HEK293T (cell line): ENCODE measurements around the gene CFAP44.

Source experiments
- CTCF ChIA-PET: fragments of 350-600 bp; formaldehyde crosslinking; extraction: SDS; loops from one replicate; lab custom pipeline; 2021; ENCODE audit warnings: antibody characterized with exemption, inconsistent platforms; lab: Yijun Ruan, JAX
- POLR2A ChIA-PET: fragments of 350-600 bp; formaldehyde crosslinking; extraction: SDS; loops from one replicate; lab custom pipeline; 2020; ENCODE audit warnings: antibody characterized with exemption, inconsistent platforms; lab: Yijun Ruan, JAX
- DNase-seq: peaks from one replicate; pipeline ENCODE4 v3.0.0; 2012; ENCODE audit warnings: mixed read lengths; ENCODE audit errors: extremely low spot score
- ARNT ChIP-seq: fragments of 450-650 bp; IDR thresholded peaks from 2 replicates; pipeline ENCODE4 v1.6.1; 2017; ENCODE audit warnings: mild to moderate bottlenecking
- BHLHE40 ChIP-seq: fragments of 450-650 bp; IDR thresholded peaks from 2 replicates; pipeline ENCODE4 v1.6.1; 2016; ENCODE audit warnings: mild to moderate bottlenecking, moderate library complexity, borderline replicate concordance
- CTBP1 ChIP-seq: fragments of 450-650 bp; IDR thresholded peaks from 2 replicates; pipeline ENCODE4 v1.6.1; 2016; ENCODE audit warnings: borderline replicate concordance
- ELF4 ChIP-seq: fragments of 450-650 bp; IDR thresholded peaks from 2 replicates; pipeline ENCODE4 v1.6.1; 2017; ENCODE audit warnings: antibody characterized with exemption
- FOXA1 ChIP-seq: fragments of 450-650 bp; IDR thresholded peaks from 2 replicates; pipeline ENCODE4 v1.6.1; 2016; ENCODE audit warnings: mild to moderate bottlenecking
- FOXK2 ChIP-seq: fragments of 450-650 bp; IDR thresholded peaks from 2 replicates; pipeline ENCODE4 v1.6.1; 2016; ENCODE audit warnings: mild to moderate bottlenecking
- FOXM1 ChIP-seq: fragments of 450-650 bp; IDR thresholded peaks from 2 replicates; pipeline ENCODE4 v1.6.1; 2017; ENCODE audit warnings: mild to moderate bottlenecking, borderline replicate concordance
- HDGF ChIP-seq: fragments of 450-650 bp; IDR thresholded peaks from 2 replicates; pipeline ENCODE4 v1.6.1; 2017; ENCODE audit warnings: antibody characterized with exemption, borderline replicate concordance
- L3MBTL2 ChIP-seq: fragments of 450-650 bp; conservative IDR thresholded peaks from 2 replicates; pipeline ENCODE4 v1.6.1; 2016; ENCODE audit warnings: mild to moderate bottlenecking
- LEF1 ChIP-seq: fragments of 450-650 bp; IDR thresholded peaks from 2 replicates; pipeline ENCODE4 v1.6.1; 2017; ENCODE audit warnings: mild to moderate bottlenecking, borderline replicate concordance
- NFRKB ChIP-seq: fragments of 450-650 bp; IDR thresholded peaks from 2 replicates; pipeline ENCODE4 v1.6.1; 2016; ENCODE audit warnings: mild to moderate bottlenecking, moderate library complexity
- SP1 ChIP-seq: fragments of 450-650 bp; IDR thresholded peaks from 2 replicates; pipeline ENCODE4 v1.6.1; 2017
- SUZ12 ChIP-seq: fragments of 450-650 bp; IDR thresholded peaks from 2 replicates; pipeline ENCODE4 v1.6.1; 2016; ENCODE audit warnings: mild to moderate bottlenecking
- TARDBP ChIP-seq: fragments of 450-650 bp; IDR thresholded peaks from 2 replicates; pipeline ENCODE4 v1.6.1; 2016
- ZNF384 ChIP-seq: fragments of 450-650 bp; IDR thresholded peaks from 2 replicates; pipeline ENCODE4 v1.6.1; 2016
- TF ChIP-seq, protein P1 (sequence below): fragments of 450-650 bp; IDR thresholded peaks from 2 replicates; pipeline ENCODE4 v1.6.1; 2016

Gene CFAP44

DNA sequence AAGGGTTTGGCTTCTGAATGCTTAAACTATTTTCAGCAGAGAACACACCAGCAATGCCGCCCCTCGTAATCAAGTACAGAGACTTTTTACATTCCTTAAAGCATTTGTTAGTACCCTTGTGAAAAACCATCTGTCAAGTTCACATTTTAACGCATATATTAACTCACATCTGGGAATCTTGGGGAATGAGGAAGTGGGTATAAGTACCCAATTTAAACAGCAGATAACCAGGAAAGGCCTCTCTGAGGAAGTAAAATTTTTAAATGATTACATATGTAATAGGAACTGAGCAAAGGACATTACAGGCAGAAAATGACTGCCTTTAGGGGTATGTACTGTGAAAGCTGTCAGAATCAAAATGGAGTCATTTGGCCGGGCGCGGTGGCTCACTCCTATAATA is 12.8 kb upstream of the CFAP44 start:
- no peak for DNase-seq
- ChIA-PET POLR2A (no interaction called here), CTCF (no interaction called here)
- TF ChIP-seq FOXM1 (no peak), HDGF (no peak), SP1 (no peak), LEF1 (no peak), NFRKB (no peak), ZNF384 (no peak), ARNT (no peak), FOXK2 (no peak), SUZ12 (no peak), ELF4 (no peak), FOXA1 (no peak)
- TF ChIP-seq, protein P1, sequence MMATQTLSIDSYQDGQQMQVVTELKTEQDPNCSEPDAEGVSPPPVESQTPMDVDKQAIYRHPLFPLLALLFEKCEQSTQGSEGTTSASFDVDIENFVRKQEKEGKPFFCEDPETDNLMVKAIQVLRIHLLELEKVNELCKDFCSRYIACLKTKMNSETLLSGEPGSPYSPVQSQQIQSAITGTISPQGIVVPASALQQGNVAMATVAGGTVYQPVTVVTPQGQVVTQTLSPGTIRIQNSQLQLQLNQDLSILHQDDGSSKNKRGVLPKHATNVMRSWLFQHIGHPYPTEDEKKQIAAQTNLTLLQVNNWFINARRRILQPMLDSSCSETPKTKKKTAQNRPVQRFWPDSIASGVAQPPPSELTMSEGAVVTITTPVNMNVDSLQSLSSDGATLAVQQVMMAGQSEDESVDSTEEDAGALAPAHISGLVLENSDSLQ, result no peak

DNA sequence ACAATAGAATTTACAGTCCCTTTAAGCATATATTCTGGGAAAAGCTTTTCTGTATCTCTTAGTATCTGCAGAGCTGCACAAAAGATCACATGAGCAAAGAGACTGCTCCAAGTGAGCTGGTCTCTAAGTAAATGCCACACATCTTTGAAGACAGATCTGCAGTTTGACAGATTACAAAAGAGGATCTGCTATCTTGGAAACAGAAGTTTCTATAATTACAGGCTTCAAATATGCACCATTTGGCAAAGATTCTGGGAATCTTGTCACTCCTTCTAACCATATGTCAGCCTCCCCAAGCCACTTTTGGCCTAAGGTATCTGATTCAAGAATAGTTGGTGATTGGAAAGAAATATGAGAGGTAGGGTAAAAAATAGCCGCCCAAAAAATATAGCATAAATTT is 9.6 kb upstream of the CFAP44 start:
- POLR2A ChIA-PET, result no interaction called here
- no peak for TF ChIP-seq SUZ12
- TF ChIP-seq LEF1, result no peak
- TF ChIP-seq ARNT, result no peak
- no peak for TF ChIP-seq L3MBTL2
- TF ChIP-seq, protein P1, result no peak
- no peak for TF ChIP-seq BHLHE40
- no peak for TF ChIP-seq ZNF384
- TF ChIP-seq FOXM1, result no peak
- TF ChIP-seq TARDBP, result no peak
- no peak for TF ChIP-seq FOXK2
- TF ChIP-seq ELF4, result no peak
- TF ChIP-seq CTBP1, result no peak
- TF ChIP-seq HDGF, result no peak
- no peak for TF ChIP-seq SP1
- no peak for DNase-seq
- CTCF ChIA-PET, result no interaction called here

DNA sequence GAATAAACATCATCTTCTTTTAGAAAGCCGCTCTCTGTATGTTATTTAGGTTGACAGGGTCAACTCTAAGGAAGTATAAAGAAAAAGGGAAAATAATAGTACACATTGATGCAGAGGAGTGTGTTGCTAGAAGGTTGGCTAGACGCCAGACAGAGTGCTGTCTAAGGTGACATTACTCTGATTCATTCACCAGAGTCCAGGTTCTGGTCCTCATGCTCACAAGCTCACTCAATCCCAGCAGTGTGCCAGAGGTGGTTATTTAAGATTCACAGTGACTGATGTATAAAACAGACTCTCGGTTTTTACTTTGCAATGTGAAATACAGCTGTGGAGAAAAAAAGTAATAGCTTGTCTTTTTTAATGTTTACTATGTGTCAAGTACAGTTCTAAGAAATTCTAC is 1.7 kb downstream of the CFAP44 start:
- no peak for TF ChIP-seq FOXK2
- no peak for TF ChIP-seq ZNF384
- no peak for TF ChIP-seq CTBP1
- no peak for TF ChIP-seq FOXA1
- TF ChIP-seq ARNT, result no peak
- no peak for TF ChIP-seq TARDBP
- TF ChIP-seq FOXM1, result no peak
- TF ChIP-seq L3MBTL2, result no peak
- no peak for TF ChIP-seq BHLHE40
- no peak for TF ChIP-seq ELF4
- TF ChIP-seq HDGF, result no peak
- TF ChIP-seq SUZ12, result no peak
- TF ChIP-seq, protein P1, result no peak
- TF ChIP-seq NFRKB, result no peak
- no peak for TF ChIP-seq LEF1
- no peak for TF ChIP-seq SP1
- POLR2A ChIA-PET, result no interaction called here
- no peak for DNase-seq
- CTCF ChIA-PET, result no interaction called here

DNA sequence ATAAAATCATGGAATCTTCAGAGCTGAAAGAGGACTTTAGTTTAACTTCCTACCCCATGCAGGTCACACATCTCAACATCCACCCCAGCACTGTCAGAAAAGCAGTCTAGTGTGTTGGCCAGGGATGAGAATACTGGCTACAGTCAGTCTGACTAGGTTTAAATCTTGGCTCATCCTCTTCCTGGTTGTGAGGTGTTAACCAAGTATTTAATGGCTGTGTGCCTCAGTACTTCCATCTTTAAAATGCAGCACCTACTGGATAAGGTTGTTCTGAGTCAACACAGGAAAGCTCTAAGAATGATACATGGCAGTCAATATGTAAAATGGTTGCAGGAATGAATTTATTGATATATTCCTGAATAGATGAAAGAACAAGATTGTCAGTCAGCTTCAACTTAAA is 3.1 kb downstream of the CFAP44 start:
- no peak for DNase-seq
- POLR2A ChIA-PET, result no interaction called here
- TF ChIP-seq ARNT (no peak), BHLHE40 (no peak), SP1 (no peak), HDGF (no peak), L3MBTL2 (no peak), TARDBP (no peak), CTBP1 (no peak), ELF4 (no peak), ZNF384 (no peak), NFRKB (no peak)
- TF ChIP-seq, protein P1, result no peak
- CTCF ChIA-PET, result interaction anchor here (0.6 kb wide), 1 partner anchor 475 kb away, joined by 4 read pairs; no protein-coding TSS in a partner anchor

DNA sequence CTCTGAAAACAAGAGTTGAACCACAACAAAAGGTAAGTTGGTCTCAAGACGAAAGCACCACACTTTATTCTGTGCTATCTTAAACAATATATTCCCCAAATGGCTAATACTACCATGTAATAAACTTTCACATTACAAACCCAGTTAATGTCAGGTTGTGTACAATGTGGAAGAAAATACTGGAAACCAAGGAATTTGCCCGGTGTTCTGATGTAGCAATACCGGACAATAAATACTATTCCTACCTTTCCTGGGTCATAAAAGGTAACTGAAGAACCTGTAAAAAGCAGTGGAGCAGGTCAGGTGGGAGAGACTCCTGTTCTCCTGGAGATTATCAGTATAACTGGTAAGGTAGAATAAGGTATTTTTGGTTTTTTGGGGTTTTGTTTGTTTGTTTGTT is 3.9 kb downstream of the CFAP44 start:
- no peak for DNase-seq
- ChIA-PET POLR2A (no interaction called here), CTCF (no interaction called here)
- TF ChIP-seq, protein P1, result no peak
- TF ChIP-seq NFRKB (no peak), ELF4 (no peak), CTBP1 (no peak), L3MBTL2 (no peak), FOXA1 (no peak), ZNF384 (no peak), SUZ12 (no peak)

DNA sequence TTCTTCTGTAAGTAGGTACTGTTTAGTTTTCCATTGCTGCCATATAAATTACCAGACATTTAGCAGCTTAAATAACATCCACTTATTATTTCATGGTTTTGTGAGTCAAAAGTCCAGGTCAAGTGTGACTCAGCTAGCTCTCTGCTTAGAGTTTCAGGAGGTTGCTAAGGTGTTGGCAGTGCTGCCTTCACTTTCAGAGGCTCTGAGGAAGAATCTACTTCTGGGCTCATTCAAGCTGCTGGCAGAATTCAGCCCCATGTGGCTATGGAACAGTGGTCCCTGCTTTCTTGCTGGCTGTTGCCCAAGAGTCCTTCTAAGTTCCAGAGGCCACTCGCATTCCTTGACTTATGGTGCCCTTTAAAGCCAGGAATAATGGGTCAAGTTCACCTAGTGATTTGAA is 4.5 kb downstream of the CFAP44 start:
- ChIA-PET POLR2A (no interaction called here), CTCF (no interaction called here)
- no peak for DNase-seq
- TF ChIP-seq NFRKB (no peak), SUZ12 (no peak), ELF4 (no peak), CTBP1 (no peak), FOXA1 (no peak)
- TF ChIP-seq, protein P1, result no peak
